Sigmoid colon (tissue), 3 donors: ENCODE data around the gene PRM2.

Source experiments
- POLR2A ChIP-seq, 2 donors: fragments of 450-650 bp; IDR thresholded peaks; one replicate each; pipeline ENCODE4 v1.6.1; 2016; ENCODE audit warnings: antibody characterized with exemption in 2 of 2, mild to moderate bottlenecking in 2 of 2, moderate library complexity in 2 of 2
- TF ChIP-seq, protein P1 (sequence below), 4 experiments: fragments of 450-650 bp in 3 of 4; fragments of 200-600 bp in 1 of 4; IDR thresholded peaks; one replicate each; pipeline ENCODE4 v1.5.1; 2016 to 2019; ENCODE audit warnings: antibody characterized with exemption in 4 of 4, mild to moderate bottlenecking in 3 of 4, moderate library complexity in 2 of 4

GRCh38 chr16:11272484-11272883 is 3.8 kb downstream of the PRM2 start:
- TF ChIP-seq, protein P1, sequence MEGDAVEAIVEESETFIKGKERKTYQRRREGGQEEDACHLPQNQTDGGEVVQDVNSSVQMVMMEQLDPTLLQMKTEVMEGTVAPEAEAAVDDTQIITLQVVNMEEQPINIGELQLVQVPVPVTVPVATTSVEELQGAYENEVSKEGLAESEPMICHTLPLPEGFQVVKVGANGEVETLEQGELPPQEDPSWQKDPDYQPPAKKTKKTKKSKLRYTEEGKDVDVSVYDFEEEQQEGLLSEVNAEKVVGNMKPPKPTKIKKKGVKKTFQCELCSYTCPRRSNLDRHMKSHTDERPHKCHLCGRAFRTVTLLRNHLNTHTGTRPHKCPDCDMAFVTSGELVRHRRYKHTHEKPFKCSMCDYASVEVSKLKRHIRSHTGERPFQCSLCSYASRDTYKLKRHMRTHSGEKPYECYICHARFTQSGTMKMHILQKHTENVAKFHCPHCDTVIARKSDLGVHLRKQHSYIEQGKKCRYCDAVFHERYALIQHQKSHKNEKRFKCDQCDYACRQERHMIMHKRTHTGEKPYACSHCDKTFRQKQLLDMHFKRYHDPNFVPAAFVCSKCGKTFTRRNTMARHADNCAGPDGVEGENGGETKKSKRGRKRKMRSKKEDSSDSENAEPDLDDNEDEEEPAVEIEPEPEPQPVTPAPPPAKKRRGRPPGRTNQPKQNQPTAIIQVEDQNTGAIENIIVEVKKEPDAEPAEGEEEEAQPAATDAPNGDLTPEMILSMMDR (IDR thresholded peaks at IDR 0.05), result no peak
- no peak for TF ChIP-seq POLR2A (IDR thresholded peaks at IDR 0.05)
